A673 (cell line): ENCODE results near the gene SHISAL1. TPM values are rescaled to one million over a fixed set of nuclear protein-coding genes. Genes with fewer than 3 reads are reported as not detected.

Experiments
- BruUV-seq: library from RNA; stranded (reverse); fragments of 400-500 nt; replicated peaks from 2 replicates; lab custom pipeline; 2021; lab: Mats Ljungman, UMichigan
- CTCF ChIA-PET: fragments of 300-600 bp; sonication (Branson Sonifier 250); formaldehyde crosslinking; loops from one replicate; lab custom pipeline; 2022; ENCODE audit warnings: antibody characterized with exemption; lab: Charles Lee
- POLR2A ChIA-PET: fragments of 300-600 bp; sonication (Branson Sonifier 250); formaldehyde crosslinking; loops from one replicate; lab custom pipeline; 2022; ENCODE audit warnings: antibody characterized with exemption; ENCODE audit not compliant: low non-redundant PET; lab: Charles Lee
- DNase-seq: peaks from one replicate; pipeline ENCODE4 v3.0.0-alpha.2; 2015; ENCODE audit warnings: low spot score
- H3K27ac ChIP-seq: fragments of 200-600 bp; sonication (generic); 2 replicates; pipeline ENCODE4 v1.5.1; 2016; ENCODE audit warnings: mixed run types, low read depth, mild to moderate bottlenecking, mixed read lengths, antibody characterized with exemption, low read length; ENCODE audit not compliant: poor library complexity, severe bottlenecking
- H3K27me3 ChIP-seq: fragments of 200-600 bp; sonication (generic); replicated peaks from 2 replicates; pipeline ENCODE4 v1.6.1; 2017; ENCODE audit warnings: mixed run types, low read depth, mild to moderate bottlenecking, mixed read lengths, antibody characterized with exemption, low read length; ENCODE audit not compliant: insufficient read depth, poor library complexity
- H3K36me3 ChIP-seq: fragments of 200-600 bp; sonication (generic); 2 replicates; pipeline ENCODE4 v1.6.1; 2016; ENCODE audit warnings: mixed run types, mild to moderate bottlenecking, mixed read lengths, antibody characterized with exemption, low read length; ENCODE audit not compliant: insufficient read depth, poor library complexity, severe bottlenecking
- H3K4me1 ChIP-seq: fragments of 200-600 bp; sonication (generic); 2 replicates; pipeline ENCODE4 v1.6.1; 2017; ENCODE audit warnings: mixed run types, mild to moderate bottlenecking, mixed read lengths, antibody characterized with exemption, low read length; ENCODE audit not compliant: insufficient read depth, poor library complexity, severe bottlenecking
- H3K4me3 ChIP-seq: fragments of 200-600 bp; sonication (generic); 2 replicates; pipeline ENCODE4 v1.5.1; 2016; ENCODE audit warnings: low read depth, mixed run types, mild to moderate bottlenecking, mixed read lengths, low read length; ENCODE audit not compliant: poor library complexity, severe bottlenecking
- H3K9me3 ChIP-seq: fragments of 200-600 bp; sonication (generic); 2 replicates; pipeline ENCODE4 v1.6.1; 2016; ENCODE audit warnings: mixed run types, low read depth, mild to moderate bottlenecking, mixed read lengths, antibody characterized with exemption, low read length; ENCODE audit not compliant: poor library complexity, severe bottlenecking
- EZH2 ChIP-seq: fragments of 200-600 bp; sonication (generic); IDR thresholded peaks from 2 replicates; pipeline ENCODE4 v1.6.1; 2017; ENCODE audit warnings: borderline replicate concordance, low read depth, mild to moderate bottlenecking, mixed read lengths, antibody characterized with exemption, low read length; ENCODE audit not compliant: poor library complexity, severe bottlenecking
- intact Hi-C: fragments of 100-400 bp; cut with micrococcal nuclease; formaldehyde crosslinking; loops from one replicate; pipeline ENCODE4 v1.10.0; 2022; ENCODE audit not compliant: unreplicated experiment
- total RNA-seq: library from RNA; stranded (reverse); gene quantifications from 2 replicates; pipeline ENCODE4 v1.2.3, GENCODE V29; 2021
- TF ChIP-seq, protein P1 (sequence below): fragments of 300-800, 200-600 bp; sonication (generic); conservative IDR thresholded peaks from 2 replicates; pipeline ENCODE4 v1.5.1; 2017; ENCODE audit warnings: low read depth, mild to moderate bottlenecking, antibody characterized with exemption, low read length, moderate library complexity, mixed read lengths

Gene SHISAL1
- total RNA-seq, 1 experiment from 2014 or later: 1.8 TPM

DNA sequence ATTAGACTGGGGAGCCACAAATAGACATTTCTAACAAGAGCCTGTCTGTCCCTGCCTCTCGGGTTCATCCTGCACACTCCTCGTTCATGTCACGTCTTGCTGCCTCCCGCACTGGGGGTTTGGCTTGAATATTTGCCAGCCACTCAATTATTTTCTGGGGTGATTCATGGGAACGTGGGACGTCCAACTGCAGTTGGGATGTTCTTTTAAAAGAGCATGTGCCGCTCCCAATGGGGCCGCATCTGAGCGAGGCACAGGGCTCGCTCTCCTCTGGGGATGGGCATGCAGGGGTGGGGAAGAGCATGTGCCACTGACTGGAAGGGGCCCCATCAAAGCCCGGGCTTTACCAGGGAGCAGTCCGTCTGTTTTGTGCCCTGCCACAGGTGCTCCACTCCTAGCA lies 88.6 kb downstream of the SHISAL1 start:
- ChIA-PET POLR2A (no interaction called here), CTCF (no interaction called here)
- no peaks in the 10 kb centered on the region for H3K9me3 ChIP-seq
- TF ChIP-seq, protein P1, sequence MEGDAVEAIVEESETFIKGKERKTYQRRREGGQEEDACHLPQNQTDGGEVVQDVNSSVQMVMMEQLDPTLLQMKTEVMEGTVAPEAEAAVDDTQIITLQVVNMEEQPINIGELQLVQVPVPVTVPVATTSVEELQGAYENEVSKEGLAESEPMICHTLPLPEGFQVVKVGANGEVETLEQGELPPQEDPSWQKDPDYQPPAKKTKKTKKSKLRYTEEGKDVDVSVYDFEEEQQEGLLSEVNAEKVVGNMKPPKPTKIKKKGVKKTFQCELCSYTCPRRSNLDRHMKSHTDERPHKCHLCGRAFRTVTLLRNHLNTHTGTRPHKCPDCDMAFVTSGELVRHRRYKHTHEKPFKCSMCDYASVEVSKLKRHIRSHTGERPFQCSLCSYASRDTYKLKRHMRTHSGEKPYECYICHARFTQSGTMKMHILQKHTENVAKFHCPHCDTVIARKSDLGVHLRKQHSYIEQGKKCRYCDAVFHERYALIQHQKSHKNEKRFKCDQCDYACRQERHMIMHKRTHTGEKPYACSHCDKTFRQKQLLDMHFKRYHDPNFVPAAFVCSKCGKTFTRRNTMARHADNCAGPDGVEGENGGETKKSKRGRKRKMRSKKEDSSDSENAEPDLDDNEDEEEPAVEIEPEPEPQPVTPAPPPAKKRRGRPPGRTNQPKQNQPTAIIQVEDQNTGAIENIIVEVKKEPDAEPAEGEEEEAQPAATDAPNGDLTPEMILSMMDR: no peak
- no peak for TF ChIP-seq EZH2
- peak; percentile 12 for DNase-seq
- BruUV-seq: no TSS peak
- intact Hi-C loops: no loop called here
- H3K4me3 ChIP-seq: no peak overlapping the region
- H3K27me3 ChIP-seq: no peaks in the 10 kb centered on the region
- no peak overlapping the region for H3K27ac ChIP-seq
- H3K36me3 ChIP-seq: no peaks in the 10 kb centered on the region
- H3K4me1 ChIP-seq: no peaks in the 10 kb centered on the region

DNA sequence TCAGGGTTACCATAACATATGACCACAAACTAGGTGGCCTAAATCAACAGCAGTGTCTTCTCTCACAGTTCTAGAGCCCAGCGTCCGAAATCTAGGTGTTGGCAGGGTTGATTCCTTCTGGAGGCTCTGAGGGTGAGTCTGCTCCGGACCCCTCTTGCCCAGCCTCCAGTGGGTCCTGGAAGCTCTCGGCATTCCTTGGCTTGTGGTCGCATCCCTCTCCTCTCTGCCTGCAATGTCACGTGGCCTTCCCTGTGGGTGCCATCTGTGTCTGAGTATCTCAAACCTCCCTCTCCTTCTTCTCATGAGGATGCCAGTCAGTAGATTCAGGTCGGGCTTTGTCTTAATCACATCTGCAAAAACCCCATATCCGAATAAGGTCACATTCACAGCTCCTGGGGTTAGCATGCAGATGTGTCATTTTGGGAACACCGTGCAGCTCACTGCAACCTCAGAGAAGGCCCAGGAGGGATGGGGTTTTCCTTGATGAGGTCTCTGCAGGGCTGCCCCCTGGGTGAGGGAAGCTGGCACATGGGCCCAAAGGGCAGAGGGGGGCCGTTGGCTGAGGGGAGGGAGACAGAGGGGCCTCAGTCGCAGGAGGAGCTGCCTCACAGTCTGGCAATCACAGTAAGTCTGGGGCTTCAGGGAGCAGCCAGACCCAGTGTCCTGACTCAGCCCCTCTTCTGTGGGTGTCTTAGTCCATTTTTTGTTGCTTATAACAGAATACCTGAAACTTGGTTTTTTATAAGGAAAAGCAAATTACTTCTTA lies 90.9 kb downstream of the SHISAL1 start:
- TF ChIP-seq EZH2: no peak
- TF ChIP-seq, protein P1: no peak
- Histone ChIP-seq H3K4me1 (no peaks in the 10 kb centered on the region), H3K27me3 (no peaks in the 10 kb centered on the region), H3K4me3 (no peak overlapping the region), H3K36me3 (no peaks in the 10 kb centered on the region), H3K27ac (no peak overlapping the region), H3K9me3 (no peaks in the 10 kb centered on the region)
- DNase-seq: no peak
- ChIA-PET CTCF (no interaction called here), POLR2A (no interaction called here)
- intact Hi-C loops: no loop called here
- no TSS peak for BruUV-seq

DNA sequence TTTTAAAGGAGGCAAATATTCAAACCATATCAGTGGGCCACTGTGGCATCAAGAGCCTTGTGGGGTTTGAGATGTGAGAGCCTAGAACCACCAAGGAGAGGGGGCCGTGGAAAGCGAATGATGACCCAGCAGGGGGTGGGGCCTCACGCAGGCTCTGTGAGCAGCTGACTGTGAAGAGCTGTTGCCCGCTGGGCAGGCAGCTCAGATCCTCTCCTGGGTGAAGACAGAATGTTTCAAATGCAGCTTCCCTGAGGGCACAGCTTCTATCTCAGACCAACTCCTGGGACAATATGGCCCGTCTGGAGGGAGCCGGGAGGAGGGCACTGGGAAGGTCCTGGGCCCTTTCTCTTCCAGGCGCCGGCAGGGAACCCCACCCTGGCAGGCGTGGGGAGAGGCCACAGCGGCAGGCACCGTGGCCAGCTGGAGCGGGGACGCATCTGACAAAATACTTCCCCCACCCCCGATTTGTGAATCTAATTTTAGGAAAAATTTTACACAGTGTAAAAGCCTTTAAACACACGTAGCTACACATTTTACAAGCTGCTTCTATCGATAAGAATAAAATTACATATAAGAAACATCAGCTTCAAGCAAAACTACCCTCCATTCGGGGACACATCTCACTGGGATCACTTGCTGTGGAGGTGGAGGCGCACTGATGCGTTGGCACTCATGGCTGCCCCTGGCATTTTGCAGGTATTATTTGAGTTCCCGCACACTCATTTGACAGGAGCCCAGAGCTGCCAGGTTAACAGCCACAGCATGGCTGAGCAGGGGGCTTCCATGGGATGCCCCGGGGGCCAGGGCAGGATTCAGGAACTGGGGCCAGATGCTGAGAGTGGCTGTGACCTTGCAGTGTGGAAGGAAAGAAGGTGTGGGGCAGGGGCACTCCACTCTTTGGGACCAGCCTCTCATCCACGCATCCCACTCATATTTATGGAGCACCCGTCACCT lies 91.7 kb downstream of the SHISAL1 start:
- Histone ChIP-seq H3K27me3 (no peaks in the 10 kb centered on the region), H3K27ac (no peak overlapping the region), H3K4me3 (no peak overlapping the region), H3K9me3 (no peaks in the 10 kb centered on the region), H3K4me1 (no peaks in the 10 kb centered on the region), H3K36me3 (no peaks in the 10 kb centered on the region)
- CTCF ChIA-PET: no interaction called here
- POLR2A ChIA-PET: no interaction called here
- intact Hi-C loops: no loop called here
- TF ChIP-seq EZH2: no peak
- TF ChIP-seq, protein P1: no peak
- no TSS peak for BruUV-seq
- no peak for DNase-seq
